GM21825 (cell line): Measurements from ENCODE around the gene MPND.
A peak's percentile ranks its signal among the peaks of the same experiment; 100 is the strongest.

Experiments
- ATAC-seq: cut with Tn5 transposase; IDR thresholded peaks from one replicate; pipeline ENCODE4 v1.9.1; 2021; ENCODE audit warnings: mild to moderate bottlenecking, moderate library complexity; ENCODE audit not compliant: unreplicated experiment

Gene MPND

DNA sequence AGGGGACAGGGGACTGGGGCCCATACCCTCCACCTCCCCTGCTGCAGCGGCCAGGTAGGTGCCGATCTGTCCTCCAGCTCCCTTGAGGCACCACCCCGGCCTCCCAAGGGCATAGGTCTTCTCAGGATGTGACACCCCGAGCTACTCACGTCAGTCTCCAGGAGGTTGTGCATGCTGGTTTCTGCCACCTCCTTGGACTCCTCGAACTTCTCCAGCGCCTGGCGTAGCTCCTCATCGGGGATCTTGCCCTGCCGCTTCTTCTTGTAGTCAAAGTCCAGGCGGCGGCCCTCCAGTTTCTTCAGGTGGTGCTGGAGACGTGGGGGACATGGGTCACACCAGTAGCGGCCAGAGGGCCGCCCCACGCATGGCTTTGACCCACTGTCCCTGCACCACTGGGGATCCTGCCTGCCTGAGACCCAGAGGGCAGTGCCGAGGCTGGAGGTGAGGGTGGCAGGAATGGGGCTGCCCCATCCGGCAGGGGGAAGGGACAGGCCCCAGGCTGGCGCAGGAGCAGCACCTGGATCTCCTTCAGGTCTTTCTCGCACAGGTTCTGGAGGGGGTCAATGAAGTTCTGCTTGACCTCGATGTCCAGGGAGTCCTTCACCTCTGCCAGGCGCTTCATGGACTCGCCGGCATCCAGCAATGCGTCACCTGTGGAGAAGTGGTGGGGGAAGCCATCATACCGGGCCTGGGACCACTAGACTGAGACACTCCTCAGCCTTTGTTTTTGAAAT lies 20.4 kb downstream of the MPND start:
- no peak for ATAC-seq

DNA sequence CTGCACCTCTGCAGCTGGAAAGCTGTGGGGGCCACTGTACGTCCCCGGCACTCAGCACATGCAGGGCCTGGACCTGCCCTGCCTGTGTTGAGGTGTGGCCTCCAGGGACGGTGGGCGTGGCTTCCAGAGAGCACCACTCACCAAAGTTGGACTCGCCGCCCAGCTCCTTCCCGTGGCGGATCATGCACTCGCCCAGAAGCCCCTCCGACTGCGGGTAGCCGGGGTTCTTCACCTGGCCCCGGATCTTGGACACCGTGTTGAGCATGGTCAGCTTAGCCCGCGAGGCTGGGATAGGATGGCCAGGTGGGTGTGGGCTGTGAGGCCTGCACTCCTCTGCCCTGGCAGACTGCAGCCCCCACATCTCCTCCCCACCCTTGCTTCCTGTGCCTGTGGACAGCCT lies 22.0 kb downstream of the MPND start:
- ATAC-seq: no peak

DNA sequence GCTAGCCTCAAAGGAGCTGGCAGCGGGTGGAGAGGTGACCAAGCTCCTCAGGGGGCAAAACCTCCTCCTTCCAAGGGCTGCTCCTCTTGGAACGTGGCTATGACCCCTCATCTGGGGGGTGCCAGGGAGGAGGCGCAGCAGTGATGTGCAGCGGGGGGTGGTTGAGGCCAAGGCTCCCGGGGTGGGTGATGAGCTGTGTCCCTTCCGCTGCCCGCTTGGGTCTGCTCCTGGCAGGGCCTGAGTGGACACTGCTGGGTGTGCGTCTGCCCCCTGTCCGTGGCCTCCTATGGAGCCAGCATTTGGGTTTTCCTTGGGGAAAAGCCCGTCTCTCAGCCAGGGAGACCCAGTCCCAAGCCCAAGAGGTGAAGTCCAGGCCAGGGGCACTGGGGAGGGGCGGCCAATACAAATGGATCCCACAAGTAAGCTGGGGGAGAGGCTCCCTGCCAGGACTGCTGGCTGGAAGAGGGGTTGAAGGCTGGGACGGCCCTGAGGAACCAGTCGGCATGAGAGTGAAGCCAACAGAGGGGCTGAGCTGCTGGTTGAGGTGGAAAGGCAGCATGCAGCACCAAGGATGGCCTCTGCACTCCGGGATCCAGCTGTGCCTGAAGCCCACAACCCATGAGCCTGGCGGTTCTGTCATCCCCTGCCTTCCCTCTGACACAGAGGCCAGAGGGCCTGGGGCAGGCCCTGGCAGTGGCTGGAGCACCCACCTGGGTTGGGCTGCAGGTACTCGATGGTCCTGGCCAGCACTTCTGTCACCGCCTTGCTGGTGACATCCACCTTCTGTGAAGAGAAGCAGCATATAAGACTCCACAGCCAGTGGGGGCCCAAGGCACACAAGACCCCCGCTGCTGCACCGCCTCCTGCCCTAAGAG lies 22.7 kb downstream of the MPND start:
- no peak for ATAC-seq

DNA sequence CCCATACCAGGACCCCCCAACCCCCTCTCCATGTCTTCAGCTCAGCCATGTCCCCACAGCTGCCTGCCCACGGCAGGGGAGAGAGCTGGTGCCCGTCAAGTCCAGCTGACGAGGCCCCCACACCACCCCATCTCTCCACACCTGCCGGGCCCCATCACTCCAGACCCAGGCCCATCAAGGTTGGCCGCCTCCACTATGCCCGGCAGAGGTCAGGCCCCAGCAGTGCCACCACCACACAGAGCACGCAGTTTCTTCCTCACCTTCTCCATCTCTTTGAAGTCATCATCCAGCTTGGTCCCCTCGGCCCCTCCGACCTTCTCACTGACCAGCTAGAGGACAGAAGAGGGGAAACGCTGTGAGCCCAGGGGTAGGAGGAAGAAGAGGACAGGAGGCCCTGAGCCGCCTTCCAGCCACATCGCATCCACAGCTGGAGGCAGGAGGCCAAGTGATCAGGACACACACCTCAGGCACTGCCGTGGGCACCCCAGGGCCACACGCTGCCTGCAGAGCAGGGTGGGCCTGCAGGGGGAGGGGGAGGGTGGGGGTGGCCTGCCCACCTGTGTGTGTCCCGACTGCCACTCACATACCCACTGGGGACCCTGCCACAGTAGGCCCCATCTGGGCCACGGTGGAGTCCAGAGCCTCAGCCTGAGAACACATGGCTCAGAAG lies 23.4 kb downstream of the MPND start:
- ATAC-seq: no peak

DNA sequence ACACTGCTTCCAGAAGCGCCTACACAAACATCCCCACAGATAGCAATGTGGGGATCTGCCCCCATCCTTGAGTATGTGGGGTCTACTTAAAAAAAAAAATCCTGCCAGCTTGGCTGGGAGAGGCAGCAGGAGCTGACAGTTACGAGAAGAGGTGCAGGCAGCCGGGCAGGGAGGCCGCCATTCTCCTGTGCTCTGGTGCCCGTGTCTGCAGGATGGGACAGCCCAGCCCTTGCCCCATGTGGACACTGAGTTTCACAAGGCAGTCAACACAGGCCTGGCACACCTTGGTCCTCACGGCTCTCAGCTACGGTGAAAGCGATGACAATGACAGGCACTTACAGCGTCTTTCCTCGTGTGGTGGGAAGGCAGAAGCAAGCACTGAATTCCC lies 24.0 kb downstream of the MPND start:
- ATAC-seq: no peak

DNA sequence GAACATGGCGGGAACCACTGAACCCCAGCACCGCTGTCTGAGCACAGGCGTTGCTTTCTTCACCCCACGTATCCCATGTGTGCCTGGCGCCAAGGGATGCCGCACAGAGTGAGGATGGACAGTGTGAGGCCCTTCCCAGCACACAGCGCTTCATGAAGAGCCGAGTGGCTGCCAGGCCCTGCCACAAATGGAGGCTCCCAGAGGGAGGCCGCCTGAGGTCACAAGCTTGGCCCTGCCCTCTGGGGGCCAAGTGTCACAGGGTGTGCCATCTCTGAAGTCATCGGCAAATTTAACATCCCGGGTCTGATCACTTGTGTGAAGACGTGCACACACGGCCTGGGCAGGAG lies 24.4 kb downstream of the MPND start:
- no peak for ATAC-seq

DNA sequence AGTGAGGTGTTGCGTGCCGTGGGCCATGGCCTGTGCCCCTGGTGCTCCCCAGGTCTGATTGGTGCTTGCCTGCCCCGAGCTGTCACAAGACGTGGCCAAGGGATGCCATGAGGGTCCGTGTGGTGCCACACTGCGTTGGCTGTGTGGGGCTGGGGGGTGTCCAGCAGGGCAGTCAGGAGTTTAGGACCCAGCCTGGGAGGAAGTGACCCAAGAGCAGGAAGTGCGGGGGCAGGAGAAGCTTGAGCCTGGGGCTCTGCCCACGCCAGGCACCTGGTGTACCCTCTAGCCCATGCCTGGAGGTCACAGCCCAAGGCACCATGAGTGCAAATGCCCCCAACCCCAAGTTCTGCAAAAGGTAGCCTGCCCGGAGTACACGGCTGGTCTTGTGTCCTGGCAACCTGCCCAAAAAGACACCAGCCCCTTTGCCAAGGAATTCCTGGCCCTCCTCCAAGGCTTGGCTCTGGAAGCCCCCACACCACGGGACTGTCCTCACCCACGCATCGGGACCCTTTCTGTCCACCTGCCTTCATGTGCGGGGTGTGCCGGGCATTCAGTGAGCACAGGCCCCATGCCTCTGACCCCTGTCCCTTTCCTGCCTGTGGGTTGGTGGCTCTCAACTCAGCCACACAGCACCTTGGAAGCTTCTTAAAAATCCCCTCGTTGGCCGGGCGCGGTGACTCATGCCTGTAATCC lies 24.9 kb downstream of the MPND start:
- no peak for ATAC-seq

DNA sequence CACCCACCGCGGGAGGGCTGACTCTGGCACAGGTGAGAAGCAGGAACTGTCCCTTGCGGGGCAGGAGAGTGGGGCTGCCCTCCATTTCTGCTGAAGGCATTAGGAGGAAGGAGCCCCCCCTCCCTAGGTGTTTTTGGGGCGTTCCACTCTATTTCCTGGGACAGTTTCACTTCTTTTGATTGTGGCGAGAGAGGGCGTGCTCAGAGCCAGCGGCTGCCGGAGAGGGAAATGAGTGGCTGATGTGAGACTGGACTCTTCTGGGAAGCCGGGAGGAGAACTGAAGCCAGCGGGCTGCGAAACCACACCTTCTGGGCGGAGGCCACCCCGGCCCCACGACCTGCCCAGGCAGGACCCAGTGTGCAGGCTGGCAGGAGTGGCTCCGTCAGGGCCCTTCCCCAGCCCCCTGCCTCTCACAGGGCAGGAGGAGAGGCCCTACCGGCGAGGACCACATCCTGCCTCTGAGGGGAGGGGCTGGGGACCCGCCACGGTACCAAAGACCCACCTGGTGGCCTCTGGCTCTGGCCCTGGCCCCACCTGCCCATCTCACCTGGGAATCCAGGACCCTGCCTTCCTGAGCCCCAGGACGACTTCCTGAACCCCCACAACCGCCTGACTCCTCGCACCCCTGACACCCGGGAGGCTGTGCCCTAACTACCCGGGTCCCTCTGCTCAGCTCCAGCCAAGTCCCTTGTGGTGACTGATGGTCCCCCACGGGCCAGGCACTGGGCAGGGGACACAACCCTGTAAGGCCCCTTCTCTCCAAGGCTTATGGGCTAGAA lies 25.9 kb downstream of the MPND start:
- ATAC-seq: peak; percentile 40

DNA sequence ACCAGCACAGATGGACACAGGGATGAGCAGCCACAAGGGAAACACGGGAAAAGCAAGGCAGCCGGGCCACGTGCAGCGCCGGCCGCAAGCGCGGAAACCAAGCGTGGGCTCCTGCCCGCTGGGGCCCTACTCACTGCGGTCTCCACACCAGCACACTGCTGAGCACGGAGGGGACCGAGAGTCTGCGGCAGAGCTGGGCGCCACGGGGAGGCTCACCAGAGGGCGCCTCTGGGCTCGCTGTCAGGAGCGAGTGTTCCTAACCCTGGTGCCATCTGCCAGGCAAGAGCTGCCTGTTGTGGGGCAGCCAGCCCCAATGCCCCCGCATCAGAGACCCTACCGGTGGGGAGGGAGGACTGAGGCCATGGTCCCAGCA lies 26.5 kb downstream of the MPND start:
- peak; percentile 34 for ATAC-seq

DNA sequence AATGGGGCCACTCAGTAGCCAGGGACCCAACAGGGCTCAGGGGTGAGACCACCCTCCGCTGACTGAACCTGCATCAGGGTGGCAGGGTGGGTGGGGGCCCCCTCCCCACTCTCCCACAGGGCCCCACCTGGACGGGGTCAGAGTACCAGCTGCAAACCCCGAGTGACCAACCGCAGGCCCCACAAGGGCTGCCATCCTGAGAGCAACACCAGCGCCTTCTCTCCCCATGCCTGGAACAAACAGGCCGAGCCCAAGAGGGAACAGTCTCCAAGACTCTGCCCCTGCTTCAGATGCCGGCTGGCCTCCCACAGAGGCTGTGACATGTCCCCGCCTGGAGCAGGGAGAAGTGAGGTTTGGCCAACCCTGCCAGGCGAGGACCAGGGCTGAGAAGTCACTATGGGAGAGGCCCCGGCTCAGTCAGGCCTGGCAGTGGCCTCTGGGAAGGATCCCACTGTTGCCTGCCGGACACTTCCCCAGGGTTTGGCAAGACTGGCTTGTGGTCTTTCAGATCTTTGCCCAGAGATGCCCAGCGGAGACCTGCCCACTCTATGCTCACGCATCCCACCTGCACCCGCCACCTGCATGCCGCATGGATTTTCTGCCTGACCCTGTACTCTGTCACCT lies 27.2 kb downstream of the MPND start:
- ATAC-seq: no peak

DNA sequence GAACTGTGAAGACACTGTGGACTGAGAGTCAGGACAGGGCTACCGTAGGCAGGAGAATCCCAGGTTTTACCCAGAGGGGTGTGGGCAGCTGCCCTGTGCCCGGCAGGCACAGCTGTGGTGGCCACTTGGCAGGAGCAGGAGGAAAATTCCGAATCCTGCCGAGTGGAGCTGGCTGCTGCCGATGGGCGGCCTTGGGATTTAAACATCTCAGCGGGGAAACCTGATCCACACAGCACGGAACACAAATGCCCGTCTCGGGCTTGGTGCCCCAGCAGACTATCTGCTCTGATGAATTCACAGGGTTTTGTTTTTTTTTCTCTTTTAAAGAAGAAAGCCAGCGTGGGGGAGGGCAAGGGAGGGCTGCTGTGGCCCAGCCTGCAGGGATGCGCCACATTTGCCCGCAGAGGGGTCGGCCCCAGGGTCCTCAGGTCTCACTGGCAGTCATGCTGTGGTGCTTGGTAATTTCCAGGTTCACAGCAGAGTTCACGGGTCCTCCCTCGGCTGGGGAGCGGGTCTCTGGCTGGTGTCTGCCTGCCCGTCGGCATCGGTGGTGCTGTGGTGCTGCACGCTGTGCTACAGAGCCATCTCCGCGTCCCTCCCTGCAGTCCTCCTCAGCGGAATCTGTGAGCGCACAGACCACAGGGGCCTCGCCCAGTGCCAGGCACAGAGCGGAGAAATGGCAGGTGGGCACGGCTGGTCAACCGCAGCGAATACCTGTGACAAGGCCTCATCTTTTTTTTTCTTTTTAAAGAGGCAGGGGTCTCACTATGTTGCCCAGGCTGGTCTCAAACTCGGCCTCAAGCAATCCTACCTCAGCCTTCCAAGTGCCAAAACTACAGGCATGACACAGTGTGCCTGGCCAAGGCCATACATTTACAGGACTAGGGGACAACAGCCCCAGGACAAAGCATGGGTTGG lies 28.1 kb downstream of the MPND start:
- no peak for ATAC-seq

DNA sequence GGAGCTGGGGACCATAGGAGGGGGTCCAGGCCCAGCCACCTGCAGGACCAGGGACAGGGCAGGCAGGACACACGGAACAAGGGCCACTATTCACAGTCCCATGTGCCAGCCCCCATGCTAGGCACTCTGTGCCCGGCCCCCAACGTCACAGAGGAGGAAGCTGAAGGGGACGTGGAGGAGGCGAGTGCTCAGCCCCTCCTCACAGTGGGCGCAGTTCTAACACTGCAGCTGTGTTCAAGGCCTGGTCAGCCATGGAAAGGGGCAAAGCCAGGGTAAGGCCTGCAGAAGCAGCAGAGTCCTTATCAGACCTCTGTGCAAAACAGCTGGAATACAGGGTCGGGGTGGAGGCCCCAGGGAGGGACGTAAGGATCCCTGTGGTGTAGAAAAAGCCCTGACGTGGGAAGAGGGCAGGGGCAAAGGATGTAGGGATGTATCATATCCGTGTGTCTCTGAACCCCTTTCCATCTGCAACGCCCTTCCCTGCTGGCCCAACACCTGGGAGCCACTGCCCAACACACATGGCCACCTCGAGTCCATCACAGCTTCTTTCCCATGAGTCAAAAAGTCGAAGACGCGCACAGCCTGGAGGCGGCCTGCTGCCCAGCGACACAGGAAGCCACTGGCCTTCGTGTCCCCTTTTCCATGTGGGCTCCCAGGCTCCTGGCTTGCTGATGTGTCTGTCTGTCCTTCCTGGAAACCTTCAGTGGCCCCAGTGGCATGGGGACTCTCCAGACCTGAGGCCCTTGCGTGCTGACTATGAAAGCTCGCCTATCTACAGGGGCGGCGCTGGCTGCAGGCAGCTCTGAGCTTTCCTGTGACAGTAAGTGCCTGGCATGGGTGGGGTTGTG lies 29.0 kb downstream of the MPND start:
- no peak for ATAC-seq

DNA sequence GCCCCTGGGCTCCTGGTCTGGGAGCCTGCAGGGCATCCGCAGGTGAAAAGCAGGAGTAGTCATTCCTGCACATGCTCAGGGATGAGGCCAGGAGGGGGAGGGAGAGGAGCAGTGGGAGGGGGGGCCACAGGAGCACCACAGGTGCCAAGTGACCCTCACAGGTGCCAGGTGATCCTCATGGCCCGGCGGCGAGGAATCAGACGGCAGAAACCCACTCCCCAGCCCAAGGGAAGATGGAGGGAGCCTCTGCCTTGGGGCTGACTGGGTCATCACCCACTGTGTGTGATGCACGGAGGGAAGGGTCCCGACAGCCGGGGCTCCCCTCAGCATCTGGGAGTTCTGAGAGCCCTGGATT lies 29.6 kb downstream of the MPND start:
- ATAC-seq: no peak

DNA sequence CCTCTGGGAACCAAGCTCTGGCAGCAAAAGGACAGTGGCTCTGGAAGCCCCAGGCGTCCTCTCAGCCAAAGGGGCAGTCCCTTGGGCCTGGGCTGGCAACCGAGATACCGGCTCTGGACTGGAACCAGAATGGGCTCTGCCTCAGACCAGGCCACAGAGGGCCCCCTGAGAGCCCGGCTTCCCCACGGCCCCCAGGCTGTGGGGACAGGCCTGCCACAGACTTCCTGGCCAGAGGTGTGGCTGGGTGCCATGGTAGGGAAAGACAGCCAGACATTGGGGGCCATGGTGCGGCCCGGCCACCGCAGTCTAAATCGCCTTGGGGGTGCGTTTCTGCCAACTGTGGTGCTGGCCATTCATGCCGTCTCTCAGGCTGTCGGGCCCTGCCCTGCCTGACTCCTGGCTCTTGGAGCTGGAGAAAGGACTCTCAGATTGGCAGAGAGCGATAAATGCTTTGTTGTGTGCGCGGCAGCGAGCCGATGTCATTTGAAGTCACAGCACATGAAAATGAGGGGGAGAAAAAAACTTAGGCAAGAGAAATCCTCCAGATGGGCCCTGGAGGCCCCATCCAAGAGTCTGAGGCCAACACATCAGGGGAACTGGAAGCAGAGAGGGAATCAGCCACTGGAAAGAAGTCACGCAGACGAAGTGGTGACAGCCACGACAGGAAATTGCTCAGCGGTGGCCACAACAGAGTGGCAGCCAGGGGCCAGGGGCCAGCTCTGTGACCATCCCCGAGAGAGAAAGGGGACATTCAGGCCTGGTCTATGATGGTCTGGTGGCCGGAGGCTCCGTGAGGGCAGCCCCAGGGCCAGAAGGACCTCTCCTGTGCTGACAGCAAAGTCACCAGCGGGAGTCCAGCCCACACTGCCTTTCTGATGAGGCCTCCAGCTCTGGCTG lies 30.5 kb downstream of the MPND start:
- ATAC-seq: no peak

DNA sequence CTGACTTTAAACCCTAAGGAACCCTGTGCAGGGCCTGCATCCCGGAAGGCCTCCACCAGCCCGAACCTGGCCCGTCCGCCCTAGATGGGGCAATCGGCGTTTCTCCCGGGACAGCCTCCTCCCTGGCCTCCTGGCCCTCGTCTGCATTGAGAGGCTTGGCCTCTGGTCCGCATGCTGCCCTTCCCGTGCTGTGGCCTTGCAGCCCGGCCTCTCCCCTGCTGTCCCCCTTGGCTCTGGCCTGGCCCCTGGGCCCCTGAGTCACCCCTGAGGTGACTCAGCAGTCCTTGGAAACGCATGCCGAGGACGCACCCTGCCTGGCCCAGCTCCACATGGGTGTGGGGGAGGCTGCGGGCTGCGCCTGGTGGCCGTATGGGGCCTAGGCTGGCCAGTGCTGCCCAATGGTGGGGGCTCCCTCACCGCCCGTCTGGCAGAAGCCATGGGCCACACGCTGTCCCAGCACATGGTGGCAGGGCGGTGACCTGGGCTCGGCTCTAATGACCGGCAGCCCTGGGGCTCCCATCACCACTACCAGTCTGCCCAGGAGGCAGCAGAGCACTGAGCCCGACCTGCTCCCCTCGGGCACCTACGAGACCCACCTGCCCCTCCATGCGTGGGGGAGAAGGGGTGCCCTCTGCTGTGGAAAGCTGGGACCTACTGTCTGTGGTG lies 31.3 kb downstream of the MPND start:
- no peak for ATAC-seq

DNA sequence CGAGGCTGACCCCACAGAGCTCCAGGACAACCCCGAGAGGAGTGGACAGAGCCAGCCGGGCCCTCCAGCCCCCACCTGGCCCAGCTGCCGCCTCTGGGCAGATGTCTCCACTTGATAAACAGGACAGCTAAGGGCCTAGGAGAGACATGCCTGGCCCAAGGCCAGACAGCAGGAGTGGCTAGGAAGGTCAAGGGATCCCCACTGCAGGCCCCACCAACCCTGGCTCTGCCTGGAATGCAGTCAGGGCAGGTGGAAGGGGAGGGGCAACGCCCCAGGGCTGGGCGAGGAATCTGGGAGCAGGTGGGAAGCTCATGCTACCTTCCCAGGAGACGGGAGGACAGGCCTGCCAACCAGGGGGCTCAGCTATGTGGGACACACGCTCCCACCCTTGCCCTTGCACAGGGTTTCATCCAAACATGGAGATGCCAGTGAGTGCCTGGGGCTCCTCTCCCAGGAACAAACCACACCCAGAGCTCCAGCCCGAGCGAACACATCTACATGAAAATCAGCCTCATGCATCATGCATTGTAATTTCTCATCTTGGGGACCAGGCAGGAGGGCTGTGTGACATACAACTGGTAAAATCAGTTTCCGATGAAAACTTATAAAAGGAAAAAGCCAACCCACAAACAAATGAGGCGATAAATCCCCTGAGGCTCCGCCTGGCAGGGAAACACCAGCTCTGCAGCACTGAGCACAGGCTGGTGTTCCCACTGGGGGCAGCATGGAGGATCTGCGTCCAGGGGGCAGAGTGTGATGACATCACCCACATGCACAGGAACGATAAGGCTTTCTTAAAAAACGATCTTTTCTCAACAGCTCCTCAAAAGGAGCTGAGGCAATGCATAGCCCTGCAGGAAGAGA lies 32.0 kb downstream of the MPND start:
- no peak for ATAC-seq
